WI38 (cell line): ENCODE results near the gene H6PD.

Source experiments
- H3K4me3 ChIP-seq: 2 replicates; pipeline ENCODE4 v1.5.1; 2011; ENCODE audit warnings: low read depth, mild to moderate bottlenecking, control low read depth, low read length
- CTCF ChIP-seq: IDR thresholded peaks from 2 replicates; pipeline ENCODE4 v1.5.1; 2012; ENCODE audit warnings: low read depth, mild to moderate bottlenecking, control low read depth, low read length

H6PD gene

GRCh38 chr1:9302745-9303524 is 68.4 kb downstream of the H6PD start:
- H3K4me3 ChIP-seq, result peak overlapping the region; percentile 20; the same call in 1 of the 2 replicates
- TF ChIP-seq CTCF, result no peak

GRCh38 chr1:9303916-9304315 is 69.3 kb downstream of the H6PD start:
- no peak overlapping the region for H3K4me3 ChIP-seq
- TF ChIP-seq CTCF, result no peak

- TF ChIP-seq CTCF, result no peak
- H3K4me3 ChIP-seq, result no peak overlapping the region
Observed at GRCh38 chr1:9305216-9305615, 70.6 kb downstream of the H6PD start.

GRCh38 chr1:9306006-9306405 is 71.4 kb downstream of the H6PD start:
- no peak for TF ChIP-seq CTCF
- H3K4me3 ChIP-seq, result no peak overlapping the region

GRCh38 chr1:9307303-9307702 is 72.7 kb downstream of the H6PD start:
- H3K4me3 ChIP-seq, result no peak overlapping the region
- TF ChIP-seq CTCF, result no peak

GRCh38 chr1:9308236-9308785 is 73.7 kb downstream of the H6PD start:
- no peak for TF ChIP-seq CTCF
- no peak overlapping the region for H3K4me3 ChIP-seq

GRCh38 chr1:9309080-9309479 is 74.5 kb downstream of the H6PD start:
- H3K4me3 ChIP-seq, result no peak overlapping the region
- no peak for TF ChIP-seq CTCF
